ENCODE data around the gene GMPR2.

GMPR2 gene

GRCh38 chr14:24277071-24277470 lies 44.3 kb downstream of the GMPR2 start:
- Histone ChIP-seq H2AFZ (ENCODE audit: low read depth, low read length) (no peak overlapping the region), H3K4me1 (ENCODE audit: low read length) (peaks cover 58% of the 10 kb centered on the region), H3K9me3 (ENCODE audit: insufficient read depth, low read length) (no peaks in the 10 kb centered on the region), H3K4me3 (ENCODE audit: low read length) (no peak overlapping the region), H3K79me2 (ENCODE audit: low read length) (no peaks in the 10 kb centered on the region), H3K36me3 (replicated peaks; ENCODE audit: low read depth, low read length) (no peaks in the 10 kb centered on the region), H3K27ac (ENCODE audit: low read length) (no peak overlapping the region), H3K9ac (ENCODE audit: low read length) (no peak overlapping the region), H4K20me1 (ENCODE audit: insufficient read depth, low read length) (no peaks in the 10 kb centered on the region), H3K27me3 (ENCODE audit: low read depth, low read length) (no peaks in the 10 kb centered on the region), H3K4me2 (ENCODE audit: low read length) (no peak overlapping the region)
- TF ChIP-seq EZH2phosphoT487 (IDR thresholded peaks at IDR 0.05; ENCODE audit: low read depth): no peak
- TF ChIP-seq, protein P1, sequence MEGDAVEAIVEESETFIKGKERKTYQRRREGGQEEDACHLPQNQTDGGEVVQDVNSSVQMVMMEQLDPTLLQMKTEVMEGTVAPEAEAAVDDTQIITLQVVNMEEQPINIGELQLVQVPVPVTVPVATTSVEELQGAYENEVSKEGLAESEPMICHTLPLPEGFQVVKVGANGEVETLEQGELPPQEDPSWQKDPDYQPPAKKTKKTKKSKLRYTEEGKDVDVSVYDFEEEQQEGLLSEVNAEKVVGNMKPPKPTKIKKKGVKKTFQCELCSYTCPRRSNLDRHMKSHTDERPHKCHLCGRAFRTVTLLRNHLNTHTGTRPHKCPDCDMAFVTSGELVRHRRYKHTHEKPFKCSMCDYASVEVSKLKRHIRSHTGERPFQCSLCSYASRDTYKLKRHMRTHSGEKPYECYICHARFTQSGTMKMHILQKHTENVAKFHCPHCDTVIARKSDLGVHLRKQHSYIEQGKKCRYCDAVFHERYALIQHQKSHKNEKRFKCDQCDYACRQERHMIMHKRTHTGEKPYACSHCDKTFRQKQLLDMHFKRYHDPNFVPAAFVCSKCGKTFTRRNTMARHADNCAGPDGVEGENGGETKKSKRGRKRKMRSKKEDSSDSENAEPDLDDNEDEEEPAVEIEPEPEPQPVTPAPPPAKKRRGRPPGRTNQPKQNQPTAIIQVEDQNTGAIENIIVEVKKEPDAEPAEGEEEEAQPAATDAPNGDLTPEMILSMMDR (IDR thresholded peaks at IDR 0.05; ENCODE audit: low read depth, low read length): no peak

- Histone ChIP-seq H3K9ac (ENCODE audit: low read length) (no peak overlapping the region), H3K9me3 (ENCODE audit: insufficient read depth, low read length) (no peaks in the 10 kb centered on the region), H4K20me1 (ENCODE audit: insufficient read depth, low read length) (no peaks in the 10 kb centered on the region), H3K4me1 (ENCODE audit: low read length) (peaks cover 51% of the 10 kb centered on the region), H3K27ac (ENCODE audit: low read length) (no peak overlapping the region), H3K4me2 (ENCODE audit: low read length) (no peak overlapping the region), H3K27me3 (ENCODE audit: low read depth, low read length) (no peaks in the 10 kb centered on the region), H3K36me3 (replicated peaks; ENCODE audit: low read depth, low read length) (no peaks in the 10 kb centered on the region), H3K4me3 (ENCODE audit: low read length) (no peak overlapping the region), H2AFZ (ENCODE audit: low read depth, low read length) (no peak overlapping the region), H3K79me2 (ENCODE audit: low read length) (no peaks in the 10 kb centered on the region)
- no peak for TF ChIP-seq EZH2phosphoT487 (IDR thresholded peaks at IDR 0.05; ENCODE audit: low read depth)
- TF ChIP-seq, protein P1 (IDR thresholded peaks at IDR 0.05; ENCODE audit: low read depth, low read length): no peak
Observed at GRCh38 chr14:24277606-24278321, 45.0 kb downstream of the GMPR2 start.

- no peak overlapping the region for H3K9ac ChIP-seq (ENCODE audit: low read length)
- TF ChIP-seq EZH2phosphoT487 (IDR thresholded peaks at IDR 0.05; ENCODE audit: low read depth): no peak
- TF ChIP-seq, protein P1 (IDR thresholded peaks at IDR 0.05; ENCODE audit: low read depth, low read length): no peak
- no peaks in the 10 kb centered on the region for H3K36me3 ChIP-seq (replicated peaks; ENCODE audit: low read depth, low read length)
- no peaks in the 10 kb centered on the region for H4K20me1 ChIP-seq (ENCODE audit: insufficient read depth, low read length)
- no peak overlapping the region for H3K27ac ChIP-seq (ENCODE audit: low read length)
- H3K27me3 ChIP-seq (ENCODE audit: low read depth, low read length): no peaks in the 10 kb centered on the region
- no peaks in the 10 kb centered on the region for H3K9me3 ChIP-seq (ENCODE audit: insufficient read depth, low read length)
- peak overlapping the region; percentile 53; the same call in 1 of the 2 replicates for H3K4me2 ChIP-seq (ENCODE audit: low read length)
- peaks cover 46% of the 10 kb centered on the region for H3K4me1 ChIP-seq (ENCODE audit: low read length)
- H2AFZ ChIP-seq (ENCODE audit: low read depth, low read length): no peak overlapping the region
- no peaks in the 10 kb centered on the region for H3K79me2 ChIP-seq (ENCODE audit: low read length)
- no peak overlapping the region for H3K4me3 ChIP-seq (ENCODE audit: low read length)
Observed at GRCh38 chr14:24278424-24278823, 45.7 kb downstream of the GMPR2 start.

DNA sequence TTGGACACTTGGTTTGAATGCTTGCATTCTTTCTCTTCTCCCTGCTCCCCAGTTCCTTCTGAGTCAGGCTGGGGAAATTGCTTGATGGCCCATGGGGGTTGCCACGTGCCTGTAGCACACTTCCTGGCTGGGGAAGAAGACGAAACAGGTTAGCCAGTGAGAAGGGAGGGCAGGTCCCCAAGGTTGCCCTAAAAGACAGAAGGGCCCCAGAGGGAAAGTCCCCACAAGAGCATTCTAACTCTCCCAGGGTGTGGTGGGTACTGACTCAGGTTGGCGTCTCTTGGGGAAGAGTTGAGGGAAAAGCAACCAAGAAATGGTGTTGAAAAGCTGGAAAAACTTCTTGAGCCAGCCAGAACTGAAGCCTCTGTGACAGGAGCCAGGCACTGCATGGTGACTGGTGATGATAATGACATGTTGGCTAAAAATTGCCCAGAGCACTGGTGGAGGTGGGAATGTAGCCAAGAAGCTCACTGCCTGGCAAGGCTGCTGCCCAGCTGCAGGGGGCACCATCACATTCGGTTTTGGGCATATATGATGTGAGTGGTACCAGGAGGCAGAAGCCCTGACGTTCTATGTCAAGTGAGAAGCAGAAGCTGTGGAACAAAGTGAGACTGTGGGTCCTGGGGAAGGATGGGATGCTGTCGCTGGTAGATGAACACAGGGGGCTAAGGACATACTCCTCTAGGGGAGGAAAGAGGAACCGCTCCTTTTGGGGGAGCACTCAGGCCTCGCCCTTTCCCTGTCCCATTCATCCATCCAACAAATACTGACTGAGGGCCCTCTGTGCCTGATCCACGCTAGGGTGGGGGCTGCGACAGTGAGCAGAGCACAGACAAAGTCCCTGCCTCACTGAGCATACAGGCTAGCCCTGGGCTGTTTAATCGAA lies 46.8 kb downstream of the GMPR2 start:
- Histone ChIP-seq H3K4me3 (ENCODE audit: low read length) (no peak overlapping the region), H4K20me1 (ENCODE audit: insufficient read depth, low read length) (no peaks in the 10 kb centered on the region), H3K27me3 (ENCODE audit: low read depth, low read length) (no peaks in the 10 kb centered on the region), H2AFZ (ENCODE audit: low read depth, low read length) (0 out of 2 replicates have a peak overlapping the region, but pooled peaks have one; percentile 1), H3K4me2 (ENCODE audit: low read length) (peak overlapping the region; percentile 53), H3K9ac (ENCODE audit: low read length) (no peak overlapping the region), H3K27ac (ENCODE audit: low read length) (peak overlapping the region; percentile 17; the same call in 1 of the 2 replicates), H3K9me3 (ENCODE audit: insufficient read depth, low read length) (no peaks in the 10 kb centered on the region), H3K36me3 (replicated peaks; ENCODE audit: low read depth, low read length) (no peaks in the 10 kb centered on the region), H3K4me1 (ENCODE audit: low read length) (peaks cover 35% of the 10 kb centered on the region), H3K79me2 (ENCODE audit: low read length) (no peaks in the 10 kb centered on the region)
- TF ChIP-seq EZH2phosphoT487 (IDR thresholded peaks at IDR 0.05; ENCODE audit: low read depth): no peak
- TF ChIP-seq, protein P1 (IDR thresholded peaks at IDR 0.05; ENCODE audit: low read depth, low read length): peak; percentile 62

All from OCI-LY3 (cell line).